GM23338 (cell line): ENCODE measurements around the gene USP20. TPM values are rescaled to one million over a fixed set of nuclear protein-coding genes. Genes with fewer than 3 reads are reported as not detected.

ENCODE experiments used
- ATAC-seq: fragments of 200-7000 bp; cut with Tn5 transposase; 3 replicates; pipeline ENCODE4 v1.9.1; 2020
- DNase-seq: peaks from one replicate; pipeline ENCODE4 v3.0.0-alpha.2; 2015; ENCODE audit warnings: low spot score
- H2AFZ ChIP-seq: fragments of 200-600 bp; sonication (generic); 2 replicates; pipeline ENCODE4 v1.8.0; 2016; ENCODE audit warnings: antibody characterized with exemption, mild to moderate bottlenecking, moderate library complexity
- H3F3A ChIP-seq: fragments of 200-600 bp; sonication (generic); replicated peaks from 2 replicates; pipeline ENCODE4 v1.8.0; 2017; ENCODE audit warnings: antibody characterized with exemption, mixed run types, low read depth
- H3K27ac ChIP-seq: fragments of 200-600 bp; sonication (generic); 2 replicates; pipeline ENCODE4 v1.6.1; 2016; ENCODE audit warnings: low read depth
- H3K27me3 ChIP-seq: fragments of 200-600 bp; sonication (generic); 2 replicates; pipeline ENCODE4 v1.8.0; 2016; ENCODE audit warnings: mild to moderate bottlenecking, mixed run types, moderate library complexity; ENCODE audit not compliant: insufficient read depth
- H3K36me3 ChIP-seq: fragments of 200-600 bp; sonication (generic); 2 replicates; pipeline ENCODE4 v1.8.0; 2016; ENCODE audit warnings: mild to moderate bottlenecking; ENCODE audit not compliant: insufficient read depth
- H3K4me1 ChIP-seq: fragments of 200-600 bp; sonication (generic); 2 replicates; pipeline ENCODE4 v1.8.0; 2016; ENCODE audit warnings: mild to moderate bottlenecking, moderate library complexity; ENCODE audit not compliant: insufficient read depth
- H3K4me2 ChIP-seq: fragments of 200-600 bp; sonication (generic); 2 replicates; pipeline ENCODE4 v1.7.1; 2017; ENCODE audit warnings: mixed run types
- H3K4me3 ChIP-seq: fragments of 200-600 bp; sonication (generic); 2 replicates; pipeline ENCODE4 v1.6.1; 2016; ENCODE audit warnings: mixed run types
- H3K79me2 ChIP-seq: fragments of 200-600 bp; sonication (generic); replicated peaks from 2 replicates; pipeline ENCODE4 v1.8.0; 2017; ENCODE audit warnings: mild to moderate bottlenecking; ENCODE audit not compliant: insufficient read depth
- H3K9me2 ChIP-seq: fragments of 200-600 bp; sonication (generic); 2 replicates; pipeline ENCODE4 v1.8.0; 2017; ENCODE audit not compliant: insufficient read depth
- H4K20me1 ChIP-seq: fragments of 200-600 bp; sonication (generic); replicated peaks from 2 replicates; pipeline ENCODE4 v1.8.0; 2017; ENCODE audit warnings: mild to moderate bottlenecking; ENCODE audit not compliant: insufficient read depth
- H3K27ac Mint-ChIP-seq: 2 replicates; pipeline ENCODE4 v1.8.0; 2020; ENCODE audit warnings: inconsistent platforms, mild to moderate bottlenecking, moderate library complexity, mixed read lengths
- H3K27me3 Mint-ChIP-seq: 3 replicates; pipeline ENCODE4 v1.8.0; 2022; ENCODE audit warnings: low read depth, mild to moderate bottlenecking, moderate library complexity, mixed read lengths, inconsistent platforms; ENCODE audit not compliant: insufficient read depth, poor library complexity
- H3K36me3 Mint-ChIP-seq: 3 replicates; pipeline ENCODE4 v1.8.0; 2021; ENCODE audit warnings: low read depth, mild to moderate bottlenecking, inconsistent platforms, moderate library complexity, mixed read lengths
- H3K4me1 Mint-ChIP-seq: 3 replicates; pipeline ENCODE4 v1.8.0; 2020; ENCODE audit warnings: mild to moderate bottlenecking, inconsistent platforms, mixed read lengths
- H3K4me3 Mint-ChIP-seq: 3 replicates; pipeline ENCODE4 v1.8.0; 2021; ENCODE audit warnings: moderate library complexity, mild to moderate bottlenecking, inconsistent platforms, mixed read lengths
- H3K9me3 Mint-ChIP-seq: 3 replicates; pipeline ENCODE4 v1.8.0; 2020; ENCODE audit warnings: moderate library complexity, mild to moderate bottlenecking, inconsistent platforms, mixed read lengths
- CREB1 ChIP-seq: fragments of 250-450 bp; sonication (Bioruptor Pico); IDR thresholded peaks from 2 replicates; pipeline ENCODE4 v1.5.0; 2020; ENCODE audit warnings: low read depth, mild to moderate bottlenecking, moderate library complexity
- CTCF ChIP-seq, 2 experiments: fragments of 200-600 bp in 1 of 2; sonication (generic) in 1 of 2; conservative IDR thresholded peaks; 2 replicates each; pipeline versions ENCODE4 v1.5.1 to v1.6.1; 2016 to 2017; ENCODE audit warnings: antibody characterized with exemption in 2 of 2, low read depth in 2 of 2, mild to moderate bottlenecking in 2 of 2, moderate library complexity in 1 of 2
- ETS1 ChIP-seq: IDR thresholded peaks from 2 replicates; pipeline ENCODE4 v1.6.1; 2016; ENCODE audit warnings: antibody characterized with exemption
- EZH2 ChIP-seq: fragments of 200-600 bp; sonication (generic); IDR thresholded peaks from one replicate; pipeline ENCODE4 v1.8.0; 2017; ENCODE audit warnings: antibody characterized with exemption, mild to moderate bottlenecking, low read depth; ENCODE audit not compliant: unreplicated experiment
- EZH2phosphoT487 ChIP-seq: fragments of 200-600 bp; sonication (generic); IDR thresholded peaks from one replicate; pipeline ENCODE4 v1.8.1; 2018; ENCODE audit warnings: antibody characterized with exemption; ENCODE audit not compliant: unreplicated experiment
- JUNB ChIP-seq: IDR thresholded peaks from one replicate; pipeline ENCODE4 v1.6.1; 2016; ENCODE audit warnings: antibody characterized with exemption; ENCODE audit not compliant: unreplicated experiment
- NANOG ChIP-seq: IDR thresholded peaks from 2 replicates; pipeline ENCODE4 v1.6.1; 2016; ENCODE audit warnings: antibody characterized with exemption, borderline replicate concordance
- POLR2AphosphoS5 ChIP-seq: IDR thresholded peaks from 2 replicates; pipeline ENCODE4 v1.6.1; 2016; ENCODE audit warnings: antibody characterized with exemption, low read depth
- REST ChIP-seq: IDR thresholded peaks from one replicate; pipeline ENCODE4 v1.6.1; 2018; ENCODE audit warnings: antibody characterized with exemption; ENCODE audit not compliant: unreplicated experiment
- STAT1 ChIP-seq: IDR thresholded peaks from one replicate; pipeline ENCODE4 v1.6.1; 2016; ENCODE audit warnings: antibody characterized with exemption; ENCODE audit not compliant: unreplicated experiment
- ZNF114 ChIP-seq: fragments of 250-450 bp; sonication (Bioruptor Pico); IDR thresholded peaks from 2 replicates; pipeline ENCODE4 v1.5.0; 2020; ENCODE audit warnings: mild to moderate bottlenecking, moderate library complexity
- ZNF331 ChIP-seq: fragments of 250-450 bp; sonication (Bioruptor Pico); IDR thresholded peaks from 2 replicates; pipeline ENCODE4 v1.5.0; 2020; ENCODE audit warnings: low read depth, mild to moderate bottlenecking, moderate library complexity
- polyA plus RNA-seq: library from polyadenylated mRNA; unstranded; fragments of >200 nt; fragmentation: Nextera tagmentation; extraction: Ambion mirVana; gene quantifications from 2 replicates; pipeline ENCODE4 v1.2.1, GENCODE V29; 2016
- total RNA-seq: library from RNA; depleted of rRNA; stranded (reverse); fragments of >200 nt; shearing (Covaris generic); gene quantifications from 2 replicates; pipeline ENCODE4 v1.2.3, GENCODE V29; 2014
- TF ChIP-seq, protein P1 (sequence below): fragments of 250-450 bp; sonication (Bioruptor Pico); IDR thresholded peaks from 2 replicates; pipeline ENCODE4 v1.5.0; 2020; ENCODE audit warnings: mild to moderate bottlenecking, moderate library complexity

USP20 gene
- total and polyA plus RNA-seq, 2 experiments from 2014 or later: 10.4 to 13.0 TPM

DNA sequence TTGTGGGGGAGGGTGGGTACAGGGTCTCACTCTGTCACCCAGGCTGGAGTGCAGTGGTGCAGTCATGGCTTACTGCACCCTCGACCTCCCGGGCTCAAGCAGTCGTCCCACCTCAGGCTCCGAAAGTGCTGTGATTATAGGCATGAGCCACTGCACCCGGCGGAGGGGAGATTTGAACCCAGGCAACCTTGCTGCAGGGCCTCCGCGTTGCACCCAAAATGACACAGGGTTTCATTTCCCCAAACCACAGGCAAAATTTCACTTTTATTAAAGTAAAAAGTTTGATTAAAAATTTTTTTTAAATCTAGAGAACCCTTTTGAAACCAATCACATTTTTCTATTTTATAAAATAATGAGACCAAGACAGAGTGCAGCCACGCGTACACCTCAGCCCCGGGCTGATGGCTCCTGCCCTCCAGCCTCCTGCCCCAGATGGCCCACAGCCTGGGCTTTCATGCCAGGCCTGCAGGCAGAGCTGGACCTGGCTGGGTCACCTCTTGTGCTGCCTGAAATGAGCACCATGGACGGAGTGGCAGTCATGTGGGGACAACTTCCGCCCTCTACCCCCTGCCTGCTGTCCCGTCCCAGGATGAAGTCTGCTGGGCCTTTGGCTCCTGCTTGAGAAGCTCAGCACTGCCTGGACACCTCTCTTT is 30.5 kb downstream of the USP20 start:
- H3K4me2 ChIP-seq: no peak overlapping the region
- no peak overlapping the region; the same call in 1 of the 2 replicates for H3K27ac Mint-ChIP-seq
- DNase-seq (no peak), ATAC-seq (no peak)
- H3K4me3 Mint-ChIP-seq: no peak overlapping the region
- no peaks in the 10 kb centered on the region for H3K36me3 ChIP-seq
- H3K27me3 ChIP-seq: no peaks in the 10 kb centered on the region
- no peaks in the 10 kb centered on the region for H3K9me2 ChIP-seq
- H3K4me1 Mint-ChIP-seq: no peaks in the 10 kb centered on the region; the same call in 2 of the 3 replicates
- H3K79me2 ChIP-seq: no peaks in the 10 kb centered on the region
- no peak overlapping the region for H2AFZ ChIP-seq
- TF ChIP-seq ZNF331 (CRISPR knock-in tag) (no peak), NANOG (no peak), CTCF (conservative IDR thresholded peaks at IDR 0.05; ENCODE audit: low read depth in 2 of 2) (no peak), STAT1 (no peak), CREB1 (CRISPR knock-in tag) (no peak), JUNB (no peak), ETS1 (no peak), EZH2phosphoT487 (no peak), POLR2AphosphoS5 (no peak), REST (no peak), ZNF114 (CRISPR knock-in tag) (no peak), EZH2 (no peak)
- TF ChIP-seq, protein P1, sequence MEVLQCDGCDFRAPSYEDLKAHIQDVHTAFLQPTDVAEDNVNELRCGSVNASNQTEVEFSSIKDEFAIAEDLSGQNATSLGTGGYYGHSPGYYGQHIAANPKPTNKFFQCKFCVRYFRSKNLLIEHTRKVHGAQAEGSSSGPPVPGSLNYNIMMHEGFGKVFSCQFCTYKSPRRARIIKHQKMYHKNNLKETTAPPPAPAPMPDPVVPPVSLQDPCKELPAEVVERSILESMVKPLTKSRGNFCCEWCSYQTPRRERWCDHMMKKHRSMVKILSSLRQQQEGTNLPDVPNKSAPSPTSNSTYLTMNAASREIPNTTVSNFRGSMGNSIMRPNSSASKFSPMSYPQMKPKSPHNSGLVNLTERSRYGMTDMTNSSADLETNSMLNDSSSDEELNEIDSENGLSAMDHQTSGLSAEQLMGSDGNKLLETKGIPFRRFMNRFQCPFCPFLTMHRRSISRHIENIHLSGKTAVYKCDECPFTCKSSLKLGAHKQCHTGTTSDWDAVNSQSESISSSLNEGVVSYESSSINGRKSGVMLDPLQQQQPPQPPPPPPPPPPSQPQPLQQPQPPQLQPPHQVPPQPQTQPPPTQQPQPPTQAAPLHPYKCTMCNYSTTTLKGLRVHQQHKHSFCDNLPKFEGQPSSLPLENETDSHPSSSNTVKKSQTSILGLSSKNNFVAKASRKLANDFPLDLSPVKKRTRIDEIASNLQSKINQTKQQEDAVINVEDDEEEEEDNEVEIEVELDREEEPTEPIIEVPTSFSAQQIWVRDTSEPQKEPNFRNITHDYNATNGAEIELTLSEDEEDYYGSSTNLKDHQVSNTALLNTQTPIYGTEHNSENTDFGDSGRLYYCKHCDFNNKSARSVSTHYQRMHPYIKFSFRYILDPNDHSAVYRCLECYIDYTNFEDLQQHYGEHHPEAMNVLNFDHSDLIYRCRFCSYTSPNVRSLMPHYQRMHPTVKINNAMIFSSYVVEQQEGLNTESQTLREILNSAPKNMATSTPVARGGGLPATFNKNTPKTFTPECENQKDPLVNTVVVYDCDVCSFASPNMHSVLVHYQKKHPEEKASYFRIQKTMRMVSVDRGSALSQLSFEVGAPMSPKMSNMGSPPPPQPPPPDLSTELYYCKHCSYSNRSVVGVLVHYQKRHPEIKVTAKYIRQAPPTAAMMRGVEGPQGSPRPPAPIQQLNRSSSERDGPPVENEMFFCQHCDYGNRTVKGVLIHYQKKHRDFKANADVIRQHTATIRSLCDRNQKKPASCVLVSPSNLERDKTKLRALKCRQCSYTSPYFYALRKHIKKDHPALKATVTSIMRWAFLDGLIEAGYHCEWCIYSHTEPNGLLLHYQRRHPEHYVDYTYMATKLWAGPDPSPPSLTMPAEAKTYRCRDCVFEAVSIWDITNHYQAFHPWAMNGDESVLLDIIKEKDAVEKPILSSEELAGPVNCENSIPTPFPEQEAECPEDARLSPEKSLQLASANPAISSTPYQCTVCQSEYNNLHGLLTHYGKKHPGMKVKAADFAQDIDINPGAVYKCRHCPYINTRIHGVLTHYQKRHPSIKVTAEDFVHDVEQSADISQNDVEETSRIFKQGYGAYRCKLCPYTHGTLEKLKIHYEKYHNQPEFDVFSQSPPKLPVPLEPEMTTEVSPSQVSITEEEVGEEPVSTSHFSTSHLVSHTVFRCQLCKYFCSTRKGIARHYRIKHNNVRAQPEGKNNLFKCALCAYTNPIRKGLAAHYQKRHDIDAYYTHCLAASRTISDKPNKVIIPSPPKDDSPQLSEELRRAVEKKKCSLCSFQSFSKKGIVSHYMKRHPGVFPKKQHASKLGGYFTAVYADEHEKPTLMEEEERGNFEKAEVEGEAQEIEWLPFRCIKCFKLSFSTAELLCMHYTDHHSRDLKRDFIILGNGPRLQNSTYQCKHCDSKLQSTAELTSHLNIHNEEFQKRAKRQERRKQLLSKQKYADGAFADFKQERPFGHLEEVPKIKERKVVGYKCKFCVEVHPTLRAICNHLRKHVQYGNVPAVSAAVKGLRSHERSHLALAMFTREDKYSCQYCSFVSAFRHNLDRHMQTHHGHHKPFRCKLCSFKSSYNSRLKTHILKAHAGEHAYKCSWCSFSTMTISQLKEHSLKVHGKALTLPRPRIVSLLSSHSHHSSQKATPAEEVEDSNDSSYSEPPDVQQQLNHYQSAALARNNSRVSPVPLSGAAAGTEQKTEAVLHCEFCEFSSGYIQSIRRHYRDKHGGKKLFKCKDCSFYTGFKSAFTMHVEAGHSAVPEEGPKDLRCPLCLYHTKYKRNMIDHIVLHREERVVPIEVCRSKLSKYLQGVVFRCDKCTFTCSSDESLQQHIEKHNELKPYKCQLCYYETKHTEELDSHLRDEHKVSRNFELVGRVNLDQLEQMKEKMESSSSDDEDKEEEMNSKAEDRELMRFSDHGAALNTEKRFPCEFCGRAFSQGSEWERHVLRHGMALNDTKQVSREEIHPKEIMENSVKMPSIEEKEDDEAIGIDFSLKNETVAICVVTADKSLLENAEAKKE (CRISPR knock-in tag): no peak
- no peaks in the 10 kb centered on the region for H4K20me1 ChIP-seq
- no peaks in the 10 kb centered on the region; the same call in 2 of the 3 replicates for H3K9me3 Mint-ChIP-seq
- no peaks in the 10 kb centered on the region for H3K4me1 ChIP-seq
- peaks cover 12% of the 10 kb centered on the region for H3K27me3 Mint-ChIP-seq
- no peak overlapping the region for H3K27ac ChIP-seq
- H3F3A ChIP-seq: no peaks in the 10 kb centered on the region
- H3K36me3 Mint-ChIP-seq: peaks cover 25% of the 10 kb centered on the region; the same call in 2 of the 3 replicates
- no peak overlapping the region for H3K4me3 ChIP-seq
